ENCODE measurements around the gene FUT8.

FUT8 gene

GRCh38 chr14:65783576-65783975 lies 371.0 kb downstream of the FUT8 start:
- no peak overlapping the region for H3K4me3 ChIP-seq (ENCODE audit: low read depth, low read length)
- DNase-seq (ENCODE audit: low read depth), result no peak

- H3K4me3 ChIP-seq (ENCODE audit: low read depth, low read length), result no peak overlapping the region
- no peak for DNase-seq (ENCODE audit: low read depth)
Observed at GRCh38 chr14:65784574-65784973, 372.0 kb downstream of the FUT8 start.

- no peak for DNase-seq (ENCODE audit: low read depth)
- no peak overlapping the region for H3K4me3 ChIP-seq (ENCODE audit: low read depth, low read length)
Observed at GRCh38 chr14:65787461-65787860, 374.9 kb downstream of the FUT8 start.

- DNase-seq (ENCODE audit: low read depth), result no peak
- no peak overlapping the region for H3K4me3 ChIP-seq (ENCODE audit: low read depth, low read length)
Observed at GRCh38 chr14:65788876-65789275, 376.3 kb downstream of the FUT8 start.

- H3K4me3 ChIP-seq (ENCODE audit: low read depth, low read length), result no peak overlapping the region
- DNase-seq (ENCODE audit: low read depth), result no peak
Observed at GRCh38 chr14:65789363-65789762, 376.8 kb downstream of the FUT8 start.

- H3K4me3 ChIP-seq (ENCODE audit: low read depth, low read length), result no peak overlapping the region
- DNase-seq (ENCODE audit: low read depth), result no peak
Observed at GRCh38 chr14:65790172-65790815, 377.8 kb downstream of the FUT8 start.

- peak; percentile 15 for DNase-seq (ENCODE audit: low read depth)
- no peak overlapping the region for H3K4me3 ChIP-seq (ENCODE audit: low read depth, low read length)
Observed at GRCh38 chr14:65791191-65791981, 378.9 kb downstream of the FUT8 start.

GRCh38 chr14:65792208-65792905 lies 379.8 kb downstream of the FUT8 start:
- no peak overlapping the region for H3K4me3 ChIP-seq (ENCODE audit: low read depth, low read length)
- DNase-seq (ENCODE audit: low read depth), result no peak

Measured in skeletal muscle cell (primary cell).